GM12878 (cell line): ENCODE data around the gene UCKL1. TPM values are rescaled to one million over a fixed set of nuclear protein-coding genes. Genes with fewer than 3 reads are reported as not detected.

Experiments
- ATAC-seq: fragments of 200-7000 bp; cut with Tn5 transposase; 3 replicates; pipeline ENCODE4 v1.9.1; 2020; ENCODE audit warnings: mild to moderate bottlenecking, moderate library complexity
- BruUV-seq: library from RNA; stranded (reverse); fragments of 400-500 nt; replicated peaks from 2 replicates; lab custom pipeline; 2021; lab: Mats Ljungman, UMichigan
- CTCF ChIA-PET: fragments of 300-600 bp; sonication (Branson Sonifier 250); formaldehyde crosslinking; extraction: SDS; loops from one replicate; lab custom pipeline; 2021; ENCODE audit warnings: inconsistent platforms; lab: Yijun Ruan, JAX
- POLR2A ChIA-PET: fragments of 350-600 bp; formaldehyde crosslinking; extraction: SDS; loops from one replicate; lab custom pipeline; 2021; ENCODE audit warnings: inconsistent platforms; lab: Charles Lee
- RAD21 ChIA-PET: fragments of 300-600 bp; sonication (Branson Sonifier 250); formaldehyde crosslinking; loops from one replicate; lab custom pipeline; 2023; ENCODE audit warnings: antibody characterized with exemption; ENCODE audit not compliant: unreplicated experiment; lab: Charles Lee
- SMC1A ChIA-PET: fragments of 300-600 bp; sonication (Branson Sonifier 250); formaldehyde crosslinking; loops from one replicate; lab custom pipeline; 2023; ENCODE audit not compliant: unreplicated experiment, uncharacterized antibody; lab: Charles Lee
- DNase-seq: peaks from one replicate; pipeline ENCODE4 v3.0.0-alpha.2; 2011; ENCODE audit warnings: low read depth, low spot score
- FAIRE-seq: peaks from 3 replicates; lab custom pipeline; 2011; peaks lifted over from hg19 to GRCh38; lab: Jason Lieb, UNC
- H2AFZ ChIP-seq: 2 replicates; pipeline ENCODE4 v1.6.0; 2011; ENCODE audit warnings: low read depth, low read length, control low read depth; ENCODE audit not compliant: control insufficient read depth
- H3K27ac ChIP-seq: 2 replicates; pipeline ENCODE4 v1.5.1; 2011; ENCODE audit warnings: control low read depth; ENCODE audit not compliant: control insufficient read depth, insufficient read depth
- H3K27me3 ChIP-seq, 2 experiments: replicated peaks in 1 of 2; 2 replicates each; pipeline versions ENCODE4 v1.6.0 to v1.6.1; 2011; ENCODE audit warnings: low read length in 1 of 2; ENCODE audit not compliant: control insufficient read depth in 2 of 2, insufficient read depth in 2 of 2
- H3K36me3 ChIP-seq, 2 experiments: 2 replicates each; pipeline ENCODE4 v1.5.1; 2011; ENCODE audit warnings: low read length in 1 of 2; ENCODE audit not compliant: control insufficient read depth in 2 of 2, insufficient read depth in 2 of 2
- H3K4me1 ChIP-seq: 2 replicates; pipeline ENCODE4 v1.6.1; 2011; ENCODE audit warnings: mild to moderate bottlenecking, low read length, moderate library complexity, mixed read lengths; ENCODE audit not compliant: control insufficient read depth, insufficient read depth
- H3K4me2 ChIP-seq: 2 replicates; pipeline ENCODE4 v1.6.0; 2011; ENCODE audit warnings: control low read depth; ENCODE audit not compliant: control insufficient read depth, insufficient read depth
- H3K4me3 ChIP-seq: fragments of 200-600 bp; sonication (generic); 2 replicates; pipeline ENCODE4 v1.5.1; 2016
- H3K79me2 ChIP-seq: 2 replicates; pipeline ENCODE4 v1.6.0; 2011; ENCODE audit warnings: low read length; ENCODE audit not compliant: control insufficient read depth, insufficient read depth
- H3K9ac ChIP-seq: 2 replicates; pipeline ENCODE4 v1.8.0; 2011; ENCODE audit warnings: low read length, control low read depth, mixed read lengths; ENCODE audit not compliant: control insufficient read depth, insufficient read depth
- H3K9me3 ChIP-seq: replicated peaks from 3 replicates; pipeline ENCODE4 v1.5.1; 2011; ENCODE audit warnings: mild to moderate bottlenecking, low read length; ENCODE audit not compliant: control insufficient read depth, insufficient read depth
- H4K20me1 ChIP-seq: 2 replicates; pipeline ENCODE4 v1.6.0; 2011; ENCODE audit not compliant: control insufficient read depth, insufficient read depth
- BACH1 ChIP-seq: fragments of 450-650 bp; IDR thresholded peaks from 2 replicates; pipeline ENCODE4 v1.6.1; 2017; ENCODE audit warnings: mild to moderate bottlenecking, borderline replicate concordance
- BHLHE40 ChIP-seq, 2 experiments: fragments of 450-650 bp in 1 of 2; IDR thresholded peaks; 2 replicates each; pipeline ENCODE4 v1.6.1; 2011 to 2017; ENCODE audit warnings: low read depth in 2 of 2, borderline replicate concordance in 1 of 2, improper control_type of control experiment in 1 of 2, low read length in 1 of 2, mild to moderate bottlenecking in 1 of 2
- ETV6 ChIP-seq, 2 experiments: fragments of 450-650 bp in 1 of 2; IDR thresholded peaks in 1 of 2; conservative IDR thresholded peaks in 1 of 2; 2 replicates each; pipeline ENCODE4 v1.6.1; 2014; ENCODE audit warnings: antibody characterized with exemption in 1 of 2, borderline replicate concordance in 1 of 2, low read depth in 1 of 2, mild to moderate bottlenecking in 1 of 2, moderate library complexity in 1 of 2
- HDAC6 ChIP-seq: fragments of 200-600 bp; sonication (generic); IDR thresholded peaks from one replicate; pipeline ENCODE4 v1.8.0; 2017; ENCODE audit warnings: antibody characterized with exemption; ENCODE audit not compliant: unreplicated experiment
- JUND ChIP-seq: IDR thresholded peaks from 2 replicates; pipeline ENCODE4 v1.6.1; 2012; ENCODE audit warnings: low read depth, mild to moderate bottlenecking, low read length, improper control_type of control experiment, moderate library complexity
- SIN3A ChIP-seq: IDR thresholded peaks from 2 replicates; pipeline ENCODE4 v1.6.1; 2012; ENCODE audit warnings: low read depth, low read length, improper control_type of control experiment
- STAT1 ChIP-seq: fragments of 450-650 bp; conservative IDR thresholded peaks from 2 replicates; pipeline ENCODE4 v1.6.1; 2014; ENCODE audit warnings: antibody characterized with exemption, mild to moderate bottlenecking
- ZBTB40 ChIP-seq: fragments of 450-650 bp; IDR thresholded peaks from 2 replicates; pipeline ENCODE4 v1.6.1; 2016; ENCODE audit warnings: mild to moderate bottlenecking, moderate library complexity, borderline replicate concordance
- WGBS: methylation state at CpG from one replicate; pipeline ENCODE4 v1.1.6; 2016; ENCODE audit warnings: low lambda C conversion rate; ENCODE audit not compliant: insufficient replicate concordance, insufficient coverage; ENCODE audit errors: missing lambda C conversion rate; 5-methylcytosine and 5-hydroxymethylcytosine counted together
- in situ Hi-C: fragments of 300-500 bp; cut with MboI; formaldehyde crosslinking; loops from 9 replicates; pipeline ENCODE4 v1.14.3; 2018; ENCODE audit warnings: mixed read lengths
- intact Hi-C: fragments of 100-400 bp; cut with micrococcal nuclease; formaldehyde crosslinking; loops from one replicate; pipeline ENCODE4 v1.14.2; 2022; ENCODE audit not compliant: unreplicated experiment
- polyA plus RNA-seq, 11 experiments: library from polyadenylated mRNA; depleted of rRNA in 4 of 11; unstranded in 6 of 11; stranded (reverse) in 5 of 11; fragments of >200 nt; fragmentation: Nextera tagmentation in 4 of 11; fragmentation: Illumina TruSeq in 1 of 11; extraction: Ambion mirVana in 4 of 11; extraction: Trizol in 1 of 11; gene quantifications; 1 replicate in 1 of 11; 2 replicates in 10 of 11; pipeline versions ENCODE4 v1.2.1 to v1.2.3, GENCODE V29; 2011 to 2016; ENCODE audit warnings: inconsistent platforms in 2 of 11, missing spikeins in 2 of 11, low read depth in 1 of 11
- total RNA-seq, 4 experiments: library from RNA; depleted of rRNA in 3 of 4; stranded (reverse); fragments of >200 nt in 3 of 4; fragmentation: Illumina TruSeq in 1 of 4; extraction: Trizol in 1 of 4; gene quantifications; 2 replicates each; pipeline versions ENCODE4 v1.2.1 to v1.2.3, GENCODE V29; 2013 to 2021

Gene UCKL1
- total and polyA plus RNA-seq, 10 of the 15 experiments (the other 5 are each of a cell fraction or from before 2014, with no cell fraction given) = 2.4 to 36.3 (median 24.8) TPM

DNA sequence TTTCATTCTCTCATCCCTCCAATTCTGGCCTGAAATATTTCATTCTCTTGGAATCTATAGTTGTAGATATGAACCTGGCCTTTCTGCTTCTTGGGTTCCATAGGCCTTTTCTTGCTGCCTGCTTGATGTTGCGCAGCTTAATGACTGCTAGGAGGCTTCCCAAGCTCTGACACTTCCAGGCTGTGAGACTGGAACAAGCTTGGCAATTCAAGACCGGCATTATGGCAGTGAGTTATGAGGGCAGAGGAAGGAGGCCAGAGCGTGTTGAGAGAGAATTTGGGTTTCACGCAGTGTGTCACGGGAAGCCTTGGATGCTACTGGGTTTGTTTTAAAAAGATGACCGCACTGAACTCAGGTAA is 62.2 kb downstream of the UCKL1 start:
- H3K27me3 ChIP-seq = no peaks in the 10 kb centered on the region
- ChIA-PET POLR2A (no interaction called here), SMC1A (interaction anchor here (1.4 kb wide), 1 partner anchor 28 kb away, joined by 6 read pairs; the partner anchor contains the start of gene TPD52L2), CTCF (no interaction called here), RAD21 (interaction anchor here (1.5 kb wide), 1 partner anchor 186 kb away, joined by 3 read pairs; the partner anchor contains the start of genes ARFRP1 and ZGPAT)
- no peaks in the 10 kb centered on the region for H3K9me3 ChIP-seq
- no peak for TF ChIP-seq BHLHE40 (IDR thresholded peaks at IDR 0.05; ENCODE audit: borderline replicate concordance in 1 of 2, low read depth in 2 of 2, low read length in 1 of 2)
- H3K27ac ChIP-seq = no peak overlapping the region
- H3K9ac ChIP-seq = no peak overlapping the region
- peaks cover 7% of the 10 kb centered on the region in 2 experiments for H3K36me3 ChIP-seq
- DNase-seq = no peak
- peaks cover 36% of the 10 kb centered on the region for H3K79me2 ChIP-seq
- intact Hi-C loops = no loop called here
- no peak overlapping the region for H2AFZ ChIP-seq
- ATAC-seq = no peak
- no peak overlapping the region for H3K4me3 ChIP-seq
- in situ Hi-C loops = no loop called here
- whole genome bisulfite sequencing = 57% methylated on average over 6 of the region's 6 CpGs
- BruUV-seq = no TSS peak
- no peak for FAIRE-seq
- H3K4me1 ChIP-seq = peaks cover 7% of the 10 kb centered on the region
- peaks cover 5% of the 10 kb centered on the region; the same call in 1 of the 2 replicates for H4K20me1 ChIP-seq
- peak overlapping the region; percentile 95; the same call in 1 of the 2 replicates for H3K4me2 ChIP-seq

GRCh38 chr20:63892402-63892801 is 63.8 kb downstream of the UCKL1 start:
- peaks cover 5% of the 10 kb centered on the region; the same call in 1 of the 2 replicates for H4K20me1 ChIP-seq
- in situ Hi-C loops (no loop called here), intact Hi-C loops (no loop called here)
- RAD21 ChIA-PET = no interaction called here
- BruUV-seq = no TSS peak
- no peak for ATAC-seq
- TF ChIP-seq JUND (no peak), HDAC6 (no peak), BACH1 (no peak), ETV6 (conservative IDR thresholded peaks at IDR 0.05 in 1 of 2, IDR thresholded peaks at IDR 0.05 in 1 of 2; ENCODE audit: borderline replicate concordance in 1 of 2, low read depth in 1 of 2) (no peak), SIN3A (no peak), STAT1 (no peak), ZBTB40 (no peak)
- whole genome bisulfite sequencing = 92% methylated on average over 7 of the region's 7 CpGs
- no peaks in the 10 kb centered on the region for H3K9me3 ChIP-seq
- H2AFZ ChIP-seq = no peak overlapping the region
- FAIRE-seq = no peak
- CTCF ChIA-PET = no interaction called here
- no peak overlapping the region for H3K27ac ChIP-seq
- peaks cover 22% of the 10 kb centered on the region for H3K79me2 ChIP-seq
- peaks cover 7% of the 10 kb centered on the region for H3K4me1 ChIP-seq
- H3K9ac ChIP-seq = no peak overlapping the region
- POLR2A ChIA-PET = no interaction called here
- no peak overlapping the region for H3K4me3 ChIP-seq
- H3K36me3 ChIP-seq = peaks cover 8 to 13% of the 10 kb centered on the region in 2 experiments
- no peaks in the 10 kb centered on the region for H3K27me3 ChIP-seq
- H3K4me2 ChIP-seq = no peak overlapping the region
- no peak for DNase-seq
- SMC1A ChIA-PET = no interaction called here
